Heart right ventricle (tissue), 16 donors: ENCODE measurements around the gene ZFHX3. TPM values are rescaled to one million over a fixed set of nuclear protein-coding genes. Genes with fewer than 3 reads are reported as not detected.

Experiments
- ATAC-seq, 8 donors: fragments of 200-7000 bp; cut with Tn5 transposase; one replicate each; pipeline ENCODE4 v1.9.1; 2020; ENCODE audit warnings: mild to moderate bottlenecking in 8 of 8, moderate library complexity in 8 of 8, moderate number of reproducible peaks in 1 of 8
- DNase-seq, 2 donors: peaks; one replicate each; pipeline ENCODE4 v3.0.0-alpha.2; 2020
- H3K27ac ChIP-seq, 10 donors: fragments of 200-600 bp; sonication (generic) in 2 of 10; one replicate each; pipeline versions ENCODE4 v1.5.0 to v1.8.0; 2020 to 2022; ENCODE audit warnings: mild to moderate bottlenecking in 3 of 10
- H3K27me3 ChIP-seq, 7 donors: fragments of 200-600 bp; one replicate each; pipeline ENCODE4 v1.8.0; 2021 to 2022; ENCODE audit warnings: mild to moderate bottlenecking in 2 of 7
- H3K36me3 ChIP-seq, 9 donors: fragments of 200-600 bp; sonication (generic) in 1 of 9; one replicate each; pipeline versions ENCODE4 v1.5.0 to v1.8.0; 2020 to 2022; ENCODE audit warnings: mild to moderate bottlenecking in 2 of 9
- H3K4me1 ChIP-seq, 9 donors: fragments of 200-600 bp; sonication (generic) in 1 of 9; one replicate each; pipeline versions ENCODE4 v1.5.0 to v1.8.0; 2020 to 2022; ENCODE audit warnings: mild to moderate bottlenecking in 4 of 9
- H3K4me3 ChIP-seq, 10 donors: fragments of 200-600 bp; sonication (generic) in 2 of 10; one replicate each; pipeline versions ENCODE4 v1.5.0 to v1.8.0; 2020 to 2022; ENCODE audit warnings: mild to moderate bottlenecking in 7 of 10, moderate library complexity in 2 of 10
- H3K9me3 ChIP-seq, 11 donors: fragments of 200-600 bp in 10 of 11; sonication (generic) in 2 of 11; one replicate each; pipeline versions ENCODE4 v1.5.0 to v1.8.0; 2013 to 2022; ENCODE audit warnings: mild to moderate bottlenecking in 2 of 11, control low read depth in 1 of 11, moderate library complexity in 1 of 11
- WGBS, 2 donors: extraction: QIAGEN DNeasy Blood & Tissue Kit; methylation state at CpG; one replicate each; pipeline ENCODE4 v1.1.7; 2013; ENCODE audit warnings: inconsistent platforms in 1 of 2; 5-methylcytosine and 5-hydroxymethylcytosine counted together
- intact Hi-C, 10 donors: fragments of 100-400 bp; cut with DNase I; formaldehyde crosslinking; loops; one replicate each; pipeline versions ENCODE4 v1.11.1 to v1.14.2; 2022
- polyA plus RNA-seq, 2 donors: library from polyadenylated mRNA; stranded (reverse); fragments of 200-250 nt; gene quantifications; one replicate each; pipeline ENCODE4 v1.2.3, GENCODE V29; 2013
- total RNA-seq, 10 donors: library from RNA; stranded (reverse); fragmentation: NEBNext Ultra II Directional in 3 of 10; extraction: Animal tissue kit (Norgen Biotek cat#: 25700) in 3 of 10; gene quantifications; one replicate each; pipeline versions ENCODE4 v1.2.1 to v1.2.4, GENCODE V29; 2021 to 2023
- TF ChIP-seq, protein P1 (sequence below), 9 donors: fragments of 200-600 bp; sonication (generic) in 2 of 9; IDR thresholded peaks; one replicate each; pipeline versions ENCODE4 v1.5.0 to v1.8.0; 2021 to 2022; ENCODE audit warnings: antibody characterized with exemption in 9 of 9, mild to moderate bottlenecking in 5 of 9, moderate library complexity in 1 of 9
- donor health status: Arrhythmogenic right ventricular cardiomyopathy.
- donor health status: ischemic (EF 13 %, LVEDD 7.1; RV severe dilation, severe dysfunction).
- donor health status: healthy with polysubstance abuse.
- donor health status: DM: no; HTN: yes; CAD: no.
- donor health status: DM: no; HTN: no; CAD: no.
- donor health status: ischemic (EF 25% LVEDD 6.9; RV normal size, moderate dysfunction).
- donor health status: ischemic (EF 25% LVEDD 5.7; RV mildly dilated, moderate dysfunction).
- donor health status: healthy.
- donor health status: DM: yes; HTN: yes; CAD: no.
- donor health status: Ischemic cardiomyopathy.
- donor health status: ischemic (EF 35%, LVEDD 5.7; RV mildly dilated, moderate dysfunction).
- donor health status: nonischemic (EF 11% LVEDD 7.7; RV severe dilation, severe dysfunction).
- donor health status: DM: yes; HTN: yes; CAD: no.
- donor health status: PGD.
- donor health status: ischemic (EF 29% LVEDD 5.4; RV normal size, mild dysfunction).
- donor health status: nonischemic (EF 23%, LVEDD 6.1; RV moderate dilation, normal function).

Gene ZFHX3
- total and polyA plus RNA-seq, 12 donors, result 1.6 to 15.2 (median 10.4) TPM

DNA sequence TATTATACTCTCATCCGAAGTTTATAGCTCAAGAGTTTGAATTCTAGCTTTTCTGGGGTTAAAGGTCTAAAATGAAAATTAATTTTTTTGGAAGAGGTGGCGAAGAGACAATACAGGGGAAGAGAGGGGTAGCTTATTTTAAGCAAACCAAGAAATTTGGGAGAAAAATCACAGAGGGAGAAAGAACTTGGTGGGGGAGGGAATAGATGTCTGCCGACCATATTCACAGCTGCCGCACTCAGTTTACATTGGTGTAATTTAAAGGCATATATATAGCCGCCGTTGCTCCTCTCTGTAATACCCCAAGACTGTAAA is 6.5 kb upstream of the ZFHX3 start:
- Histone ChIP-seq H3K4me1 (peaks cover 5 to 73% (median 47%) of the 10 kb centered on the region in 9 donors), H3K27me3 (no peaks in the 10 kb centered on the region), H3K4me3 (peak overlapping the region in 4 of 10 donors; percentile 13 to 85 (median 76)), H3K27ac (peak overlapping the region in 9 of 10 donors; percentile 60 to 97 (median 95)), H3K36me3 (no peaks in the 10 kb centered on the region), H3K9me3 (no peaks in the 10 kb centered on the region)
- TF ChIP-seq, protein P1, sequence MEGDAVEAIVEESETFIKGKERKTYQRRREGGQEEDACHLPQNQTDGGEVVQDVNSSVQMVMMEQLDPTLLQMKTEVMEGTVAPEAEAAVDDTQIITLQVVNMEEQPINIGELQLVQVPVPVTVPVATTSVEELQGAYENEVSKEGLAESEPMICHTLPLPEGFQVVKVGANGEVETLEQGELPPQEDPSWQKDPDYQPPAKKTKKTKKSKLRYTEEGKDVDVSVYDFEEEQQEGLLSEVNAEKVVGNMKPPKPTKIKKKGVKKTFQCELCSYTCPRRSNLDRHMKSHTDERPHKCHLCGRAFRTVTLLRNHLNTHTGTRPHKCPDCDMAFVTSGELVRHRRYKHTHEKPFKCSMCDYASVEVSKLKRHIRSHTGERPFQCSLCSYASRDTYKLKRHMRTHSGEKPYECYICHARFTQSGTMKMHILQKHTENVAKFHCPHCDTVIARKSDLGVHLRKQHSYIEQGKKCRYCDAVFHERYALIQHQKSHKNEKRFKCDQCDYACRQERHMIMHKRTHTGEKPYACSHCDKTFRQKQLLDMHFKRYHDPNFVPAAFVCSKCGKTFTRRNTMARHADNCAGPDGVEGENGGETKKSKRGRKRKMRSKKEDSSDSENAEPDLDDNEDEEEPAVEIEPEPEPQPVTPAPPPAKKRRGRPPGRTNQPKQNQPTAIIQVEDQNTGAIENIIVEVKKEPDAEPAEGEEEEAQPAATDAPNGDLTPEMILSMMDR (IDR thresholded peaks at IDR 0.05), result no peak
- DNase-seq, result no peak
- 70 to 80% methylated on average over 6 of the region's 6 CpGs for WGBS, 2 donors
- ATAC-seq, result no peak
- intact Hi-C loops, result loop anchor here in 4 of 10 donors (5.0 to 10.0 kb wide), 4 partner anchors 112 to 390 kb away; no protein-coding TSS in a partner anchor

- no peak for DNase-seq
- intact Hi-C loops, result loop anchor here in 4 of 10 donors (5.0 to 10.0 kb wide), 4 partner anchors 112 to 389 kb away; no protein-coding TSS in a partner anchor
- 46 to 53% methylated on average over 10 of the region's 10 CpGs for WGBS, 2 donors
- H3K9me3 ChIP-seq, result no peaks in the 10 kb centered on the region
- no peaks in the 10 kb centered on the region for H3K36me3 ChIP-seq
- TF ChIP-seq, protein P1 (IDR thresholded peaks at IDR 0.05), result no peak
- H3K4me3 ChIP-seq, result peak overlapping the region in 2 of 10 donors; percentile 13 to 85
- H3K27ac ChIP-seq, result peak overlapping the region; percentile 60 to 97 (median 92)
- peaks cover 0 to 1% (median 0%) of the 10 kb centered on the region in 7 donors for H3K27me3 ChIP-seq
- ATAC-seq, result peak in 3 of 8 donors; percentile 4 to 13 (median 12)
- peaks cover 7 to 76% (median 51%) of the 10 kb centered on the region in 9 donors for H3K4me1 ChIP-seq
Measured at GRCh38 chr16:73054125-73054484, 6.2 kb upstream of the ZFHX3 start.

- H3K4me3 ChIP-seq, result peak overlapping the region in 1 of 10 donors; percentile 85
- H3K27ac ChIP-seq, result peak overlapping the region; percentile 60 to 97 (median 92)
- TF ChIP-seq, protein P1 (IDR thresholded peaks at IDR 0.05), result peak in 1 of 9 donors; percentile 10
- H3K36me3 ChIP-seq, result no peaks in the 10 kb centered on the region
- WGBS, 2 donors, result 47 to 57% methylated on average over 16 of the region's 16 CpGs
- H3K9me3 ChIP-seq, result no peaks in the 10 kb centered on the region
- DNase-seq (no peak), ATAC-seq (peak in 3 of 8 donors; percentile 27 to 35 (median 29))
- peaks cover 0 to 7% (median 0%) of the 10 kb centered on the region in 7 donors for H3K27me3 ChIP-seq
- intact Hi-C loops, result loop anchor here in 4 of 10 donors (5.0 to 10.0 kb wide), 4 partner anchors 111 to 389 kb away; no protein-coding TSS in a partner anchor
- H3K4me1 ChIP-seq, result peaks cover 10 to 81% (median 57%) of the 10 kb centered on the region in 9 donors
Measured at GRCh38 chr16:73053364-73054124, 5.6 kb upstream of the ZFHX3 start.

GRCh38 chr16:73053038-73053363 is 5.1 kb upstream of the ZFHX3 start:
- Histone ChIP-seq H3K4me3 (no peak overlapping the region), H3K4me1 (peaks cover 10 to 84% (median 57%) of the 10 kb centered on the region in 9 donors), H3K9me3 (no peaks in the 10 kb centered on the region), H3K36me3 (no peaks in the 10 kb centered on the region), H3K27ac (peak overlapping the region; percentile 60 to 97 (median 92)), H3K27me3 (peaks cover 0 to 10% (median 0%) of the 10 kb centered on the region in 7 donors)
- no peak for DNase-seq
- TF ChIP-seq, protein P1 (IDR thresholded peaks at IDR 0.05), result no peak
- ATAC-seq, result no peak
- intact Hi-C loops, result loop anchor here in 4 of 10 donors (5.0 to 10.0 kb wide), 4 partner anchors 111 to 388 kb away; no protein-coding TSS in a partner anchor
- 56 to 61% methylated on average over 4 of the region's 4 CpGs for WGBS, 2 donors
